Peyer's patch (tissue), 4 donors: ENCODE measurements around the gene ADGRD1.

Experiments
- POLR2A ChIP-seq, 2 donors: fragments of 450-650 bp; IDR thresholded peaks; one replicate each; pipeline ENCODE4 v1.5.1; 2017; ENCODE audit warnings: antibody characterized with exemption in 2 of 2, mild to moderate bottlenecking in 2 of 2, moderate library complexity in 2 of 2
- TF ChIP-seq, protein P1 (sequence below), 6 experiments: fragments of 450-650 bp in 4 of 6; fragments of 200-600 bp in 2 of 6; sonication (generic) in 1 of 6; IDR thresholded peaks; one replicate each; pipeline ENCODE4 v1.5.1; 2017 to 2019; ENCODE audit warnings: antibody characterized with exemption in 6 of 6, mild to moderate bottlenecking in 3 of 6, moderate library complexity in 1 of 6

DNA sequence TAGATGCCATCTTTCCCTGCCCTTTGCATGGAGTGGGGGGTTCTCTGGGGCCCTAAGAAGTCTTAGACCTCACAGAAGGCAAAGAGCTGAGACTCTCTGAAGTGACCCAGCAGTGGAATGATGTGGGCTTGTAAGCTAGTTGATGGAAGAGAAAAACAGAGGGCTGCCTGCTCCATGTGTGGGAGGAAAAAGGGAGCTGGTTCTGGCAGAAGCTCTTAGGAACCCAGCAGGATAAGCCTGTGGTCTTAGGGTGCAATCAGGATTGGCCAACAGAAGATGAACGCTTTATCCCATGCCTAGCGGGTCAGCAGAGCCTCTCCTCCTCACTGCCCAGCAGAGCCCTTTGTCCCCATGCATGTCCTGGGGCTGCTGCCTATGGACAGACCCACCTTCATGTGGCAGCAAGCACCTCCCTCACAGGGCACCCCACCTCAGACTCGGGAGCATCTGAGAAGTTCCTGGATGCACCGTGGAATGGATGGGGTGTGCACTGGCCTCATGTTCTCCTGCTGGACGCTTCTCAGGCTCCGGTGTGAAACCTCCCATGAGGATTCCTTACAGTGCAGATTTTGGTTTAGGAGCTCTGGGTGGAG is 152.7 kb downstream of the ADGRD1 start:
- TF ChIP-seq, protein P1, sequence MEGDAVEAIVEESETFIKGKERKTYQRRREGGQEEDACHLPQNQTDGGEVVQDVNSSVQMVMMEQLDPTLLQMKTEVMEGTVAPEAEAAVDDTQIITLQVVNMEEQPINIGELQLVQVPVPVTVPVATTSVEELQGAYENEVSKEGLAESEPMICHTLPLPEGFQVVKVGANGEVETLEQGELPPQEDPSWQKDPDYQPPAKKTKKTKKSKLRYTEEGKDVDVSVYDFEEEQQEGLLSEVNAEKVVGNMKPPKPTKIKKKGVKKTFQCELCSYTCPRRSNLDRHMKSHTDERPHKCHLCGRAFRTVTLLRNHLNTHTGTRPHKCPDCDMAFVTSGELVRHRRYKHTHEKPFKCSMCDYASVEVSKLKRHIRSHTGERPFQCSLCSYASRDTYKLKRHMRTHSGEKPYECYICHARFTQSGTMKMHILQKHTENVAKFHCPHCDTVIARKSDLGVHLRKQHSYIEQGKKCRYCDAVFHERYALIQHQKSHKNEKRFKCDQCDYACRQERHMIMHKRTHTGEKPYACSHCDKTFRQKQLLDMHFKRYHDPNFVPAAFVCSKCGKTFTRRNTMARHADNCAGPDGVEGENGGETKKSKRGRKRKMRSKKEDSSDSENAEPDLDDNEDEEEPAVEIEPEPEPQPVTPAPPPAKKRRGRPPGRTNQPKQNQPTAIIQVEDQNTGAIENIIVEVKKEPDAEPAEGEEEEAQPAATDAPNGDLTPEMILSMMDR (IDR thresholded peaks at IDR 0.05): no peak
- no peak for TF ChIP-seq POLR2A (IDR thresholded peaks at IDR 0.05)
